ENCODE data around the gene TET2.

Gene TET2

GRCh38 chr4:105186701-105187161, 40.1 kb downstream of the TET2 start:
- no peak for DNase-seq

DNA sequence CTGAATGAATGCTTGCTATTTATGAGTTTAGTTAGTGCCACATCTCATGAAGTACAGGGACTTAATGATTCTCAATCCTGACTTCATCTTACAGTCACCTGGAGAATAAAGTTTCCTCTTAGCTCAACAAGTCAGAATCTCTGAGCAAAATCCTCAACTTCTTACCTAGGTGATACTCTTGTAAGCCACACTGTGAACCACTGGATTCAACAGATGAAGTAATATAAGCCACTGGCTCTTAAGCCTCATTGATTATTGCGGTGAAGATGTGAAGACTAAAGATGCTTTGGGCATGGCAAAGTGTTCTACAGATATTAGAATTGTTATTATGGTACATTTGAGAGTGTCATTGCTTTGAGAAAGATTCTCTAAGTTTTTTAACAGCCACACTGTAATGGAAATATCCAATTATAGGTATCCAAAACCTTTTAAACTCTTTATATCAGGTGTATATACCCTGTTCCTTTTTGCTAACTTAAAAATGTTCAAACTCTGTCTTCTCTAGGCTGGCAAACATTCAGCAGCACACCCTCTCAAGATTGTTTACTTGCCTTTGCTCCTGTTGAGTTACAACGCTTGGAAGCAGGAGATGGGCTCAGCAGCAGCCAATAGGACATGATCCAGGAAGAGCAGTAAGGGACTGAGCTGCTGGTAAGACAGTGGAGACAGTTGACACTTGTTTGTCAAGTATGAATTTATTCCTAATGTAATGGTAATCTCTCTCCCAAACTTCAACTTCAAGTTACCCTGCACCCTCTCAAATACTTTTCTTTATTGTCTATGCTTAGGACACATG, 43.4 kb downstream of the TET2 start:
- no peak for DNase-seq

DNA sequence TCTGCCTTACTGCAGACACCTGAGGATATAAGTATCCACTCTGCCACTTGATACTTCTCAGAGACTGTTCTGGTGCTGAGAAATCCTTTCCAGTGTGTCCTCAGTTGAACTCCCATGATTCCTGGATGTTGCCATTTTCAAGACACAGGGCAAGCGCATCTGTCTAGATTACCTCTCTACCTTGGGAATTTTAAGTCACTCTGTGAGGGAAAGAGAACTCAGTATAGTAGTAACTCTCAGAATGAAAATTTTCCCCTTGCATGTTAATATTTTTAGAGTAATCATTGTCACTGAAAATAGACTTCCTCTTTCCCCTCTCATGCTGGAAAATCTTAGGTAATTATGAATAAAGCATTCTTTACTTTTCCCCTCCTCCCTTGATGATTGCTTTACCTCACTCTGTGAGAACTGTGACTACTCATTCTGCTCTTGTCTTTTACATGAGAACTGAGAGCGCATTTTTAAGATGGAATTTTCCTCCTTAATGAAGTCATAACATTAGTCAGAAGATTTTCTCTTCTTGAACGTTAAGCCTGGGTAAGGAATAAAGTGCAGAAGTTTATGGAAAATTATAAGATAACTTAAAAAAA, 45.0 kb downstream of the TET2 start:
- no peak for DNase-seq

- no peak for DNase-seq
Observed at GRCh38 chr4:105192474-105192873, 45.8 kb downstream of the TET2 start.

DNA sequence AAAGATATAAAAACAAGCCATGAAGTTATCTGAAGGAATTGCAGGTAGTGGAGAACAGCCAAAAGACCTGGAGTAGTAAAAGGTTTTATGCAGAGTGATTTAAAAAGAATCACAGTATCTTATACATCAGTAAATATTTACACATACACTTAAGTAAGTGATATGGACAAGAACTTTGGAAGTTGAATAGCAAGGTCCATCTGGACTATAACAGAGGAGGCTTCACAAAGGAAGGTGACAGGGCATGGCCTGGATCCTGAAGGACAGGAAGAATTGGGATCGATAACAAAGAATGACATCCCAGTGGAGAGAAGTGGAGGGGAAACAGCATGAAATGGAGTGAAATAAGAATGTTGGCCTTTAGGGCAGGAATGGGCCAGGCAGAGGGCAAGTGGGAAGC, 46.2 kb downstream of the TET2 start:
- no peak for DNase-seq

- DNase-seq = no peak
Observed at GRCh38 chr4:105193536-105193935, 46.9 kb downstream of the TET2 start.

GRCh38 chr4:105194328-105195231, 47.9 kb downstream of the TET2 start:
- DNase-seq = no peak

DNA sequence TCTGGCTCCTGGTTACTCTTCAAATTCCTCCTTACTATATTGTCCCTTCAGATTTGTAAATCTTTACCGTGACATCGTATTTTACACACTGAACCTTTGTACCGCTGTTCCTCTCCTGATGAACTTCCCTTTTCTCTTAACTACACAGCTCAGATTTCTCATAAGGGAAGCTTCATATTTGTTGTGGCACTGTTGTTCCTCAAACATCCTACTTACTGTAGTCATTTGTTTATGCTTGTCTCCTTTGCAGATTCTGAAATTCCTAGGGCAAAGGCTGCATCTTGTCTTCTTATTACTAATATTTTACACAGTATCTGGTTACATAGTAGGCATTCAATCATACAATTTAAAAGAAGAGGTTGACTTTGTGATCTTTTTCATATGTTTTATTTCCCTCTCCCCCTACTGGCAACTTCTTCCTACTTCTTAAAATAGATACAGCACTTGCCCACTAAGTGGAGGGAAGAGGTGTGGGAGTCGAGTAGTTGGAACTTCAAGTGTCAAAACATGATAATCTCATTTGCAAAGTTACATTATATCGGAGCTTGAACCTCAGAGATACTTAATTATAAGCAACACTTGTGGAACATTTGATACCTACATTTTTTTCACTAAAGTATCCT, 50.0 kb downstream of the TET2 start:
- no peak for DNase-seq

DNA sequence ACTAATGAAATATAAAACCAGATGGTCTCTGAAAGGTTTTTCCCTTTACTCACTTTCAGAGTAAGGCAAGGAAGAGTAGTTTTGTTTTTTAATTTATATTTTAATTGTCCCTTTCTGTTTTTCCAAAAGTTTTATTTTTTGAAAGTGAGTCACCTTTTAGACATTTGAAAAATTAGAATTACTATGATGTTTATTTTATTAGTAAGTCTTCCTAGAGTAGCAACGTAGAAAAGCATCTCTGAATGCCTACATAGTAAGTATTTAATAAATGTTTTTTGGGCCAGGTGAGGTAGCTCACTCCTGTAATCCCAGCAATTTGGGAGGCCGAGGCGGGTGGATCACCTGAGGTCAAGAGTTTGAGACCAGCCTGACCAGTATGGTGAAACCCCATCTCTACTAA, 51.1 kb downstream of the TET2 start:
- no peak for DNase-seq

DNA sequence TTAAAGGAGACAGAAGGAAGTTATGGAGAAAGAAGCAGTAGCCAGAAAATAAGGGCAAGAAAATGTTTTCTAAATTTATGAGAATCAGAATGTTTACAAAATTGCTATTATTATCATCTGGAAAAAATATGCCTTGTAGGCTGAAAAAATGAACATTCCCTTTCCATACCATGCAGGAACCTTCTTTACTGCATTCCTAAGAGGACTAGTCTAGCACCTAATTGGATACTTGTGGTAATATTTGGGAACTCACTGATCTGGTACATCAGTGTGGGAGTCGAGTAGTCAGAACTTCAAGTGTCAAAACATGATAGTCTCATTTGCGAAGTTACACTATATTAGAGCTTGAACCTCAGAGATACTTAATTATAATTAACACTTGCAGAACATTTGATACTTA, 51.9 kb downstream of the TET2 start:
- no peak for DNase-seq

GRCh38 chr4:105206214-105206613, 59.5 kb downstream of the TET2 start:
- no peak for DNase-seq

GRCh38 chr4:105207386-105207785, 60.7 kb downstream of the TET2 start:
- no peak for DNase-seq

DNA sequence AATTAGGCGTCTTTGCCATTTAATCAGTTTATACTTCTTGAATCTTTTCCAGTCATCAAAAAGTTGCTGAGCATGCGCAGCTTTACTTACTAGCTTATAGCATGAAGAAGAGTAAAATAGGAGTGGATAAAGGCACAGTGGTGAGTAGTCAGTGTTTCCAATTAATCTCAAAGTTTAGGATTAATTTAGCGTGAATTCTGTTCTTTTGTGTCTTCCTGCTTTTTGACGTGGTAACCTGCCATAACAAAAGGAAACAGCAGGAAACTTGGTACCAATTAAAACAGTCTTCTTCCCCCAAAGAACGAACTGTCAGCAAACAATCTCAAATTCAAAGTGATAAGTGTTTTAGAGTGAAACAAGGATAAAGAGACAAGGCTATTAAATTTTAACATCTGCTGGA, 61.9 kb downstream of the TET2 start:
- no peak for DNase-seq

DNA sequence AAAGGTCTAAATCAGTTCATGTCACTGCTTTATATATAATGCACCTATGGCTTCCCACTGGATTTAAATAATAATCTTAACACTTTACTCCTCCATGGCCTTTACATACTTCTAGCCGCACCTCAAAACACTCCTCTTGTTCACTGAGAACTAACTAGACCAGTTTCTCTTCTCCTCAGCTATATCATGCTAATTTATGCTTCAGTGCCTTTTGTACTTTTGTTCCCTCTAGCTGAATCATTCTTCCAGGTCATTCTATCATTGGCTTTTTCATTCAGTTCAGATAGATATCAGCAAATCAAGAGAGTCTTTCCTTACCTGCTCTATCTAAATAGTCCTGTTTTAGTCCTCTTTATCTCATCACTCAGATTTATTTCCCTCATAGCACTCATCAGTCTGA, 64.2 kb downstream of the TET2 start:
- DNase-seq = no peak

DNA sequence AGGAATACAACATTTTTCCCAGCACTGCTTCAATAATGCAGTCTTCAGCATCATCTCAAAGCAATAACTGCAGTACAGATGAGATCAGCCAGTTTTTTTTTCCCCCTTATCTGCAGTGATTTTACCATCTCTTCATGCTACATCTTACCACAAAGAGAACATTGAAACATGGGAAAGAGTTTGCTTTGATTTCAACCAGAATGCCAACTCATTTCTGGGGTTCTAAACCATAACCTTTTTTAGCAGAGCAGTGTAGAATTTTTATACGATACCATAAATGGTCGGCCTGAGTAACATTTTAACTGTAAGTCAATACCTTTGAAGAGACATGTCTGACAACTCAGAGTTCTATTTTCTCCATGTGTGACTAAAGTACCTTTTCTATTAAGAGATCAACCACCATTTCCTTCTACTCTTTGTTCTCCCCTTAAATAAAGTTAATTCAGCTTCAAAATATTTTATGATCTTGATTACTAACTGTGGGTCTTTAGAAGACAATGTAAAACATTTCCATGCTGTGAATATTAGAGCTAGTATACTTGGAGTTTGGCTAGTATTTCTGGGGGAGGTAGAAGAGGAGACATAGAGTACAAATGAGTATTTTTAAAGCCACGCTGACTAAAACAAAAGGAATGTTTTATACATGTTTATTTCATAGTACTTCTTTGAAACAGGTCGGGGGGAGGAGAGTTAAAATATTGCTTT, 69.1 kb downstream of the TET2 start:
- no peak for DNase-seq

GRCh38 chr4:105225500-105225899, 78.8 kb downstream of the TET2 start:
- no peak for DNase-seq

DNA sequence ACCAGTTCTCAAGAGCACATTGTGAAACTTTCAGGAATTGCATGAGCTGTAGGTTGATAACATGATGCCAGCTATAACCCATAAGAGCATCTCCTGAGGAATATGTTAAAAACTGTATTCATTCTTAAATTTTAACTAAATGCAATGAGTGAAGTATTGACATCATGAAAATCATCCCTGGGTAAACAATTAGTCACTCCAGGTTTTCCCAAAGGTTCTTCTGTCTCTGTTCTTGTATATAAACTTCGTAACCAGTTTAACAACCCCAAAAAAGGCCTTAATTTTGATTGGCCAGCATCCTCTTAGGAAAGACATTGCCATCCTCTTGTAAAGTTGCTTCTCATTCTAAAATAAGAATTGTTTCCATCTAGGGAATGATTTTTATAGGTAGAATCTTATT, 80.4 kb downstream of the TET2 start:
- DNase-seq = no peak

DNA sequence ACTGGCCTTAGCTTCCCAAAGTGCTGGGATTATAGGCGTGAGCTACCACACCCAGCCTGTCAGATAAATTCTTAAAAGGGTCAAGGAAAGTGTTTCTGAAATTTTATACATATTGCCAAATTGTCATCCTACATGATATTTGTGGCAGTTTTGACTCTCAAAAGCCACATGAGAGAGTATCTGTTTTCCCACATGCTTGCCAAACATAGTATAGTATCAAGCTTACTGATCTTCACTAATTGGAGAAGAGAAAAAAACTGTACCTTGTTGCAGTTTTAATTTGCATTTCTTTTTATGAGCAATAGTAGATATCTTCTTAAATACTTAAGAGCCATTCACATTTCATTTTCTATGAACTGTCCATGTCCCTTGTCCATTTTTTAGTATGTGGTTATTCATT, 83.6 kb downstream of the TET2 start:
- DNase-seq = no peak

GRCh38 chr4:105232374-105232773, 85.7 kb downstream of the TET2 start:
- no peak for DNase-seq

GRCh38 chr4:105234582-105234981, 87.9 kb downstream of the TET2 start:
- DNase-seq = no peak

DNA sequence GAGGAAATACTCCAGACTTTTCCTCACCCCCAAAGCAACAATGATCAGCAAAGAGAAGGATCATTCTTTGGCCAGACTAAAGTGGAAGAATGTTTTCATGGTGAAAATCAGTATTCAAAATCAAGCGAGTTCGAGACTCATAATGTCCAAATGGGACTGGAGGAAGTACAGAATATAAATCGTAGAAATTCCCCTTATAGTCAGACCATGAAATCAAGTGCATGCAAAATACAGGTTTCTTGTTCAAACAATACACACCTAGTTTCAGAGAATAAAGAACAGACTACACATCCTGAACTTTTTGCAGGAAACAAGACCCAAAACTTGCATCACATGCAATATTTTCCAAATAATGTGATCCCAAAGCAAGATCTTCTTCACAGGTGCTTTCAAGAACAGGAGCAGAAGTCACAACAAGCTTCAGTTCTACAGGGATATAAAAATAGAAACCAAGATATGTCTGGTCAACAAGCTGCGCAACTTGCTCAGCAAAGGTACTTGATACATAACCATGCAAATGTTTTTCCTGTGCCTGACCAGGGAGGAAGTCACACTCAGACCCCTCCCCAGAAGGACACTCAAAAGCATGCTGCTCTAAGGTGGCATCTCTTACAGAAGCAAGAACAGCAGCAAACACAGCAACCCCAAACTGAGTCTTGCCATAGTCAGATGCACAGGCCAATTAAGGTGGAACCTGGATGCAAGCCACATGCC, 89.7 kb downstream of the TET2 start:
- no peak for DNase-seq

DNA sequence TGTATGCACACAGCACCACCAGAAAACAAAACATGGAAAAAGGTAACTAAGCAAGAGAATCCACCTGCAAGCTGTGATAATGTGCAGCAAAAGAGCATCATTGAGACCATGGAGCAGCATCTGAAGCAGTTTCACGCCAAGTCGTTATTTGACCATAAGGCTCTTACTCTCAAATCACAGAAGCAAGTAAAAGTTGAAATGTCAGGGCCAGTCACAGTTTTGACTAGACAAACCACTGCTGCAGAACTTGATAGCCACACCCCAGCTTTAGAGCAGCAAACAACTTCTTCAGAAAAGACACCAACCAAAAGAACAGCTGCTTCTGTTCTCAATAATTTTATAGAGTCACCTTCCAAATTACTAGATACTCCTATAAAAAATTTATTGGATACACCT, 90.2 kb downstream of the TET2 start:
- no peak for DNase-seq
